AG04449 (cell line): ENCODE data around the gene BAHCC1.

Experiments
- CTCF ChIA-PET: fragments of 350-600 bp; formaldehyde crosslinking; extraction: SDS; loops from one replicate; lab custom pipeline; 2021; ENCODE audit warnings: antibody characterized with exemption; lab: Yijun Ruan, JAX
- POLR2A ChIA-PET: fragments of 400-600, 350-600 bp; formaldehyde crosslinking; extraction: SDS; loops from one replicate; lab custom pipeline; 2020; ENCODE audit warnings: antibody characterized with exemption, inconsistent platforms; lab: Yijun Ruan, JAX
- DNase-seq: peaks from one replicate; pipeline ENCODE4 v3.0.0-alpha.2; 2010; ENCODE audit warnings: low read depth, low spot score
- H3K4me3 ChIP-seq: 2 replicates; pipeline ENCODE4 v1.5.1; 2011; ENCODE audit warnings: low read depth, mild to moderate bottlenecking, control low read depth, low read length
- TF ChIP-seq, protein P1 (sequence below): IDR thresholded peaks from one replicate; pipeline ENCODE4 v1.5.1; 2011; ENCODE audit warnings: mild to moderate bottlenecking, moderate library complexity, low read length, control low read depth, inconsistent platforms; ENCODE audit not compliant: insufficient read depth; ENCODE audit errors: missing control alignments

The BAHCC1 gene

DNA sequence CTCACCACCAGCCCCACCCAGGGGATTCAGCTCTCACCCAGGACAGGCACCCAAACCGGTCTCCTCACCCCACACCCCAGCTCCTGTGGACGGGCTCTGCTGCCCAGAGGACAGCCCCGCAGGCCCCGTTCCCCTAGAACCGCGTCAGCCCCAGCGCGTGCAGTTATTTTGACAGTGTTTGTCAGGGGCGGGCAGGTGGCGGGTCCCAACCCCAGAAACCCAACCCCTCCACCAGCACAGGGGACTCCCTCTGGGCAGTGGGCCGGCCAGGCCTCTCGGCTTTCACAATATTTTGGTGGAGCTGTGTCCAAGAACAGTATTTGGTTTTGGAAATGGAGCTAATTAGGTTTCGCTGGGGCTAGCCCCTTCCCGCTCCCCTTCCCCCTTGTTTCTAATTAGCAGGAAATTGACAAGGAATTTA lies 44.8 kb downstream of the BAHCC1 start:
- ChIA-PET POLR2A (no interaction called here), CTCF (interaction anchor here (0.9 to 2.4 kb wide), 6 partner anchors 8 to 152 kb away, joined by 3 to 22 read pairs (median 4); no protein-coding TSS in a partner anchor)
- TF ChIP-seq, protein P1, sequence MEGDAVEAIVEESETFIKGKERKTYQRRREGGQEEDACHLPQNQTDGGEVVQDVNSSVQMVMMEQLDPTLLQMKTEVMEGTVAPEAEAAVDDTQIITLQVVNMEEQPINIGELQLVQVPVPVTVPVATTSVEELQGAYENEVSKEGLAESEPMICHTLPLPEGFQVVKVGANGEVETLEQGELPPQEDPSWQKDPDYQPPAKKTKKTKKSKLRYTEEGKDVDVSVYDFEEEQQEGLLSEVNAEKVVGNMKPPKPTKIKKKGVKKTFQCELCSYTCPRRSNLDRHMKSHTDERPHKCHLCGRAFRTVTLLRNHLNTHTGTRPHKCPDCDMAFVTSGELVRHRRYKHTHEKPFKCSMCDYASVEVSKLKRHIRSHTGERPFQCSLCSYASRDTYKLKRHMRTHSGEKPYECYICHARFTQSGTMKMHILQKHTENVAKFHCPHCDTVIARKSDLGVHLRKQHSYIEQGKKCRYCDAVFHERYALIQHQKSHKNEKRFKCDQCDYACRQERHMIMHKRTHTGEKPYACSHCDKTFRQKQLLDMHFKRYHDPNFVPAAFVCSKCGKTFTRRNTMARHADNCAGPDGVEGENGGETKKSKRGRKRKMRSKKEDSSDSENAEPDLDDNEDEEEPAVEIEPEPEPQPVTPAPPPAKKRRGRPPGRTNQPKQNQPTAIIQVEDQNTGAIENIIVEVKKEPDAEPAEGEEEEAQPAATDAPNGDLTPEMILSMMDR = no peak
- no peak overlapping the region for H3K4me3 ChIP-seq
- DNase-seq = no peak

DNA sequence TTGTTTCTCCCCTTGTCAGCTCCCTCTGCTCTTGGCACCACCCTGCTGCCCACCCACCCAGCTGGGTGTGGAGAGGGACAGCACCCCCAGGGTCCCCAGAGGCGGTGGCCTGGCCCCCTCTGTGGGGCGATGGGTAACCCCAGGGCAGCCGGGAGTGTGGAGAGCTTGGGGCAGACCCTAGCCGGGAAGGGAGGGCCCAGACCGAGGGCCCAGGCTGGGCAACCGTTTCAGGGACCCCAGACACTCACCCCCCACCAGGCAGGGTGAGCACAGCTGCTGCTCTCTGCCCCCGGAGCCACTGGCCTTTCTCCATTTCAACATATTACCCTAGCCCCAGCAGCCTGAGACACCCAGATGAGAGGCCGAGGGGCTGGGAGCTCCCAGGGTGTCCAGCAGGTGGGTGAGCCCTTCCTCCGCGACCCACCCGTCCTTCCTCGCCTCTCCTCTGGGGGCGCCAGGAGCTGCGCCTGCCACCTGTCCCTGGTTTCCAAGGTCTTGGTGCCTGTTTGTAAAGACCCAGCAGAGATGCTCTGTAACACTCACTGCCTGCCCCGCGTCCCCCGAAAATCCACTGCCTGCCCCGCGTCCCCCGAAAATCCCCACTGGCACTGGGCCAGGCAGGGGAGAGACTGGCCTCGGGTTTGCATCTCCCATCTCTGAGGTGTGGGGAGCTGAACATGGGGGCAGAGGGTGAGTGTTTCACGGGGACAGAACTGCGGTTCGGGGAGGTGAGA lies 45.4 kb downstream of the BAHCC1 start:
- TF ChIP-seq, protein P1 = peak; percentile 67
- ChIA-PET POLR2A (no interaction called here), CTCF (interaction anchor here (0.8 to 2.4 kb wide), 8 partner anchors 10 to 187 kb away, joined by 3 to 22 read pairs (median 4); no protein-coding TSS in a partner anchor)
- DNase-seq = no peak
- H3K4me3 ChIP-seq = no peak overlapping the region

DNA sequence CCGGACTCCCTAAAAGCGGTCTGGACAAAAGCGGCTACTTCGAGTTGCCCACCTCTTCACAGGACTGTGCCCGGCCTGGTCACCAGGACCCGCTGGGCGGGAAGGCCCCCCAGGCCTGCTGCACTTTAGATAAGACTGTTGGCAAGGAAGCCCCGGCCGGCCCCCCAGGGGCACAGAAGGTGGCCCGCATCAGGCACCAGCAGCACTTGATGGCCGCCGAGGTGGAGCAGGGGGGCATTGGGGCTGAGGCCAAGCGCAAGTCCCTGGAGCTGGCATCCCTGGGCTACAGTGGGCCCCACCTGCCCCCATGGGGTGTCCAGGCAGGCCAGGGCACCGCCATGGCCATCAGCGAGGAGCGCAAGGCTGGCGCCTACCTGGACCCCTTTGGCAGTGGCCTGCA lies 47.5 kb downstream of the BAHCC1 start:
- ChIA-PET POLR2A (interaction anchor here (0.7 kb wide), 1 partner anchor 312 kb away, joined by 3 read pairs; no protein-coding TSS in a partner anchor), CTCF (no interaction called here)
- DNase-seq = no peak
- TF ChIP-seq, protein P1 = no peak
- no peak overlapping the region for H3K4me3 ChIP-seq

DNA sequence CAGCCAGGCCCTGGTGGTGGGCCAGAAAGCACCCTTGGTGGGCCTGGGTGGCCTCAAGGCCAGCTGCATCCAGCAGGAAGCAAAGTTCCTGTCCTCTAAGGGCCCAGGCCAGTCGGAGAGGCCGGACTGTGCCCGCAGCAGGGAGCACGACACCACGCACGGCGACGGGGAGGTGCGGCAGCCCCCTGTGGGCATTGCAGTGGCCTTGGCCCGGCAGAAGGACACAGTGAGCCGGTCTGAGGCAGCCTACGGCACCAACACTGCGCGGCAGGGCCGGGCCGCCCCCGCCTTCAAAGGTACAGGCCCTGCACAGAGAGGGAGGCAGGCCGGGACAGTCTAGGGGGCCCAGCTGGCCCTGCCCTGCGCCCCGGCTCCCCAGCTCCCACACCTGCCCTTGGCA lies 48.0 kb downstream of the BAHCC1 start:
- POLR2A ChIA-PET = interaction anchor here (0.7 kb wide), 1 partner anchor 312 kb away, joined by 3 read pairs; no protein-coding TSS in a partner anchor
- no peak for DNase-seq
- TF ChIP-seq, protein P1 = no peak
- no peak overlapping the region for H3K4me3 ChIP-seq
- CTCF ChIA-PET = no interaction called here

DNA sequence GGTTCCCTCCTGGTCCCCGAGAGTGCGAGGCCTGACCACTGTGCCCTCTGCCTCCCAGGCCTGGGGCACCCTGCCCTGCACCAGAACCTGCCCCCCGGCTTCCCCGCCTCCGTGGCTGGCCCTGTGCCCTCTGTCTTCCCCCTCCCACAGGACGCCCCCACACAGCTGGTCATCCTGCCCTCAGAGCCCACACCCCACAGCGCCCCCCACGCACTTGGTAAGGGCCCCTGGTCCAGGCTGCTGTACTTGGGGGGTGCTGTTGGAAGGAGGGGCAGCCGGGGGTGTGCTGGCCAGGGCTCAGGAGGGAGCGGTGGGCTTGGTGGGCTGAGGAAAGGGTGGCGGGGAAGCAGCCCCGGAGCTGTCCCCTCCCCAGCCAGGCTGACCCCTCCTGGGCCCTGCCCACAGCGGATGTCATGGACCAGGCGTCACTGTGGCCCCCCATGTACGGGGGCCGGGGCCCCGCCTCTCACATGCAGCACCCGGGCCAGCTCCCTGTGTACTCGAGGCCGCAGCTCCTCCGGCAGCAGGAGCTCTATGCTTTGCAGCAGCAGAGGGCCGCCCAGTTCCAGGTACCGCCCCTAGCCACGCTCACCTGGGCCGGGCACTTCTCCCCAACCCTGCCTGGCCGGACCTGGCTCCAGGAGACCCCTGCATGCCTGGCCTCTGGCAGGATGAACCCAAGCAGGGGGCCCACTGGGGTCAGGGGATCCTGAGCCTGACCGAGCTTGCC lies 49.5 kb downstream of the BAHCC1 start:
- ChIA-PET POLR2A (no interaction called here), CTCF (interaction anchor here (1.2 to 1.3 kb wide), 2 partner anchors 15 to 17 kb away, joined by 3 read pairs; no protein-coding TSS in a partner anchor)
- H3K4me3 ChIP-seq = no peak overlapping the region
- no peak for DNase-seq
- TF ChIP-seq, protein P1 = no peak
